Suprapubic skin (tissue), 4 donors: ENCODE measurements around the gene HERC3.

Experiments used
- EP300 ChIP-seq: sonication (generic); formaldehyde crosslinking; IDR thresholded peaks from one replicate; pipeline ENCODE4 v1.6.1; 2017; ENCODE audit warnings: antibody characterized with exemption
- POLR2A ChIP-seq, 2 donors: fragments of 450-650 bp; IDR thresholded peaks; one replicate each; pipeline ENCODE4 v1.6.1; 2017; ENCODE audit warnings: antibody characterized with exemption in 2 of 2, mild to moderate bottlenecking in 2 of 2, moderate library complexity in 2 of 2
- POLR2AphosphoS5 ChIP-seq, 3 donors: sonication (generic); formaldehyde crosslinking; IDR thresholded peaks; one replicate each; pipeline ENCODE4 v1.6.1; 2017; ENCODE audit warnings: antibody characterized with exemption in 3 of 3
- TF ChIP-seq, protein P1 (sequence below), 2 donors: fragments of 200-600 bp in 1 of 2; fragments of 450-650 bp in 1 of 2; sonication (generic) in 1 of 2; IDR thresholded peaks; one replicate each; pipeline ENCODE4 v1.5.1; 2016 to 2019; ENCODE audit warnings: antibody characterized with exemption in 2 of 2, mild to moderate bottlenecking in 1 of 2, moderate library complexity in 1 of 2

- TF ChIP-seq, protein P1, sequence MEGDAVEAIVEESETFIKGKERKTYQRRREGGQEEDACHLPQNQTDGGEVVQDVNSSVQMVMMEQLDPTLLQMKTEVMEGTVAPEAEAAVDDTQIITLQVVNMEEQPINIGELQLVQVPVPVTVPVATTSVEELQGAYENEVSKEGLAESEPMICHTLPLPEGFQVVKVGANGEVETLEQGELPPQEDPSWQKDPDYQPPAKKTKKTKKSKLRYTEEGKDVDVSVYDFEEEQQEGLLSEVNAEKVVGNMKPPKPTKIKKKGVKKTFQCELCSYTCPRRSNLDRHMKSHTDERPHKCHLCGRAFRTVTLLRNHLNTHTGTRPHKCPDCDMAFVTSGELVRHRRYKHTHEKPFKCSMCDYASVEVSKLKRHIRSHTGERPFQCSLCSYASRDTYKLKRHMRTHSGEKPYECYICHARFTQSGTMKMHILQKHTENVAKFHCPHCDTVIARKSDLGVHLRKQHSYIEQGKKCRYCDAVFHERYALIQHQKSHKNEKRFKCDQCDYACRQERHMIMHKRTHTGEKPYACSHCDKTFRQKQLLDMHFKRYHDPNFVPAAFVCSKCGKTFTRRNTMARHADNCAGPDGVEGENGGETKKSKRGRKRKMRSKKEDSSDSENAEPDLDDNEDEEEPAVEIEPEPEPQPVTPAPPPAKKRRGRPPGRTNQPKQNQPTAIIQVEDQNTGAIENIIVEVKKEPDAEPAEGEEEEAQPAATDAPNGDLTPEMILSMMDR (IDR thresholded peaks at IDR 0.05): no peak
- TF ChIP-seq POLR2A (IDR thresholded peaks at IDR 0.05) (no peak), POLR2AphosphoS5 (IDR thresholded peaks at IDR 0.05) (no peak), EP300 (no peak)
Measured at GRCh38 chr4:88673886-88674285, 81.6 kb downstream of the HERC3 start.
